SH-SY5Y (cell line): ENCODE measurements around the gene NEXN.

Experiments used
- GATA2 ChIP-seq: IDR thresholded peaks from 2 replicates; pipeline ENCODE4 v1.6.1; 2011; ENCODE audit warnings: mild to moderate bottlenecking, low read depth, low read length
- GATA3 ChIP-seq: IDR thresholded peaks from 2 replicates; pipeline ENCODE4 v1.6.1; 2011; ENCODE audit warnings: low read depth, mild to moderate bottlenecking, low read length, moderate library complexity

DNA sequence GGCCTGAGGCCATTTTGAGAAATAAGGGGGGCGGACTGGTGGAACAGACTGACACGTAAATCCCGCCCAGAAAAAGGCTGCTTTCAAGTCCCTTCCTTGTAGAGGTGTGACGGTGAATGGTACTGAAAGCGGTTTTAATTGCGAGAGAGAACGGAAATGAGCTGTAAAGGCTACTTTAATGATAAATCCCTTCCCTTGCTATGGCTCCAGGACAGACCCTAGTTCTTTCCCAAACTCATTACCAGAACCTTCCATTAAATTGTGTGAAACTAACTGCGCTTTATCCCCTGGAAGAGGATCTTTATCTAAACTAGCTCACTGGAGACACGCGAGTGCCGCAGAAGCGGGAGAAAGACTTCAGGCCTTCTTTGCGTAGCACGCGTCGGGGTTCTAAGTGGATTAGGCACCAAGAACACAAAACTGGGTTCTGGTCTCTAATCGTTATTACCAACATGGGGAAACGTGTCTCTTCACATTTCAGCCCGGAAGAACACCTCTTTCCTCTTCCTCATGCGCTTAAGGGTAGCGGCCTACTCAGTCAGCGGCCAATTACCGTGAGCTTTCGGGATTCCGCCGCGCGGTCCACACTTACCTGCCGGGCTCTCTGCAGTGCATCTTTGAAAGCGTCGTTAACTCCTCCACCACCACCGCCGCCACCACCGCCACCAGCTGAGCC, 90.0 kb downstream of the NEXN start:
- 0 out of 2 replicates have a peak, but pooled peaks have one; percentile 11 for TF ChIP-seq GATA2
- no peak for TF ChIP-seq GATA3
